A549 (cell line): Measurements from ENCODE around the gene SLC16A9. TPM values are rescaled to one million over a fixed set of nuclear protein-coding genes. Genes with fewer than 3 reads are reported as not detected.

Experiments
- ATAC-seq, 2 experiments: fragments of 200-7000 bp in 1 of 2; fragments of >200 bp in 1 of 2; cut with Nextera tagmentation in 1 of 2; cut with Tn5 transposase in 1 of 2; 3 replicates each; pipeline versions ENCODE4 v1.8.0 to v1.9.1; 2018 to 2020; ENCODE audit warnings: mild to moderate bottlenecking in 1 of 2, moderate library complexity in 1 of 2
- CTCF ChIA-PET: fragments of 300-600 bp; sonication (Branson Sonifier 250); formaldehyde crosslinking; extraction: SDS; loops from one replicate; lab custom pipeline; 2021; ENCODE audit warnings: antibody characterized with exemption, inconsistent platforms; lab: Yijun Ruan, JAX
- POLR2A ChIA-PET: fragments of 350-600 bp; formaldehyde crosslinking; extraction: SDS; loops from one replicate; lab custom pipeline; 2021; ENCODE audit warnings: antibody characterized with exemption, inconsistent platforms; lab: Yijun Ruan, JAX
- DNase-seq, 2 experiments: peaks; one replicate each; pipeline versions ENCODE4 v3.0.0 to v3.0.0-alpha.2; 2011 to 2016; ENCODE audit warnings: low read depth in 1 of 2, low spot score in 1 of 2
- FAIRE-seq: peaks from 2 replicates; lab custom pipeline; 2011; peaks lifted over from hg19 to GRCh38; lab: Jason Lieb, UNC
- H3K27ac ChIP-seq, 2 experiments: fragments of >200 bp; sonication (Bioruptor Twin); formaldehyde crosslinking; 3 replicates each; pipeline ENCODE4 v1.5.1; 2016 to 2017
- H3K4me1 ChIP-seq: fragments of >200 bp; sonication (Bioruptor Twin); formaldehyde crosslinking; 3 replicates; pipeline ENCODE4 v1.6.1; 2016
- H3K4me2 ChIP-seq: fragments of >200 bp; sonication (Bioruptor Twin); formaldehyde crosslinking; 3 replicates; pipeline ENCODE4 v1.6.1; 2016
- H3K4me3 ChIP-seq: fragments of >200 bp; sonication (Bioruptor Twin); formaldehyde crosslinking; 3 replicates; pipeline ENCODE4 v1.5.1; 2016
- H3K9me3 ChIP-seq: fragments of >200 bp; sonication (Bioruptor Twin); formaldehyde crosslinking; 3 replicates; pipeline ENCODE4 v1.6.1; 2016
- BCL3 ChIP-seq: fragments of >200 bp; sonication (Bioruptor Twin); formaldehyde crosslinking; IDR thresholded peaks from 3 replicates; pipeline ENCODE4 v1.6.1; 2016
- BHLHE40 ChIP-seq: IDR thresholded peaks from 2 replicates; pipeline ENCODE4 v1.6.1; 2012; ENCODE audit warnings: low read depth, low read length, inconsistent platforms
- CBX2 ChIP-seq: fragments of 200-600 bp; sonication (generic); IDR thresholded peaks from 2 replicates; pipeline ENCODE4 v1.6.1; 2016; ENCODE audit warnings: low read depth, mild to moderate bottlenecking, borderline replicate concordance
- CBX8 ChIP-seq: fragments of 200-600 bp; sonication (generic); IDR thresholded peaks from 2 replicates; pipeline ENCODE4 v1.6.1; 2016
- CHD4 ChIP-seq: fragments of 200-600 bp; sonication (generic); IDR thresholded peaks from 2 replicates; pipeline ENCODE4 v1.6.1; 2016; ENCODE audit warnings: antibody characterized with exemption, mild to moderate bottlenecking, borderline replicate concordance
- EHF ChIP-seq: fragments of 250-450 bp; sonication (Bioruptor Pico); IDR thresholded peaks from 2 replicates; pipeline ENCODE4 v1.5.0; 2020; ENCODE audit warnings: mild to moderate bottlenecking
- EHMT2 ChIP-seq: fragments of 200-600 bp; sonication (generic); IDR thresholded peaks from 2 replicates; pipeline ENCODE4 v1.6.1; 2016; ENCODE audit warnings: antibody characterized with exemption, low read depth, mild to moderate bottlenecking, moderate library complexity
- ELK1 ChIP-seq: fragments of 150-350 bp; IDR thresholded peaks from 2 replicates; pipeline ENCODE4 v1.6.1; 2014; ENCODE audit warnings: low read depth, mild to moderate bottlenecking, low read length
- FOXS1 ChIP-seq: fragments of 250-450 bp; sonication (Bioruptor Pico); IDR thresholded peaks from 2 replicates; pipeline ENCODE4 v1.5.0; 2020; ENCODE audit warnings: mild to moderate bottlenecking, moderate library complexity
- HEYL ChIP-seq: fragments of 250-450 bp; sonication (Bioruptor Pico); IDR thresholded peaks from 2 replicates; pipeline ENCODE4 v1.8.0; 2021; ENCODE audit warnings: mild to moderate bottlenecking, moderate library complexity
- HMGXB4 ChIP-seq: fragments of 250-450 bp; sonication (Bioruptor Pico); IDR thresholded peaks from 2 replicates; pipeline ENCODE4 v1.5.0; 2021; ENCODE audit warnings: mild to moderate bottlenecking, moderate library complexity, borderline replicate concordance
- HOXB5 ChIP-seq: fragments of 250-450 bp; sonication (Bioruptor Pico); IDR thresholded peaks from 2 replicates; pipeline ENCODE4 v1.5.0; 2020; ENCODE audit warnings: mild to moderate bottlenecking, moderate library complexity
- JUNB ChIP-seq: fragments of >200 bp; sonication (Bioruptor Twin); formaldehyde crosslinking; IDR thresholded peaks from 2 replicates; pipeline ENCODE4 v1.6.1; 2016
- KDM1A ChIP-seq: fragments of 200-600 bp; sonication (generic); IDR thresholded peaks from 2 replicates; pipeline ENCODE4 v1.6.1; 2016; ENCODE audit warnings: low read depth, mild to moderate bottlenecking
- NR3C1 ChIP-seq: fragments of >200 bp; sonication (Bioruptor Twin); formaldehyde crosslinking; IDR thresholded peaks from 3 replicates; pipeline ENCODE4 v1.6.1; 2017
- PBX3 ChIP-seq: IDR thresholded peaks from 2 replicates; pipeline ENCODE4 v1.6.1; 2012
- RARB ChIP-seq: fragments of 250-450 bp; sonication (Bioruptor Pico); IDR thresholded peaks from 2 replicates; pipeline ENCODE4 v1.8.0; 2021; ENCODE audit warnings: mild to moderate bottlenecking, moderate library complexity
- RCOR1 ChIP-seq: fragments of 150-350 bp; IDR thresholded peaks from 2 replicates; pipeline ENCODE4 v1.6.1; 2014; ENCODE audit warnings: antibody characterized with exemption, low read length, low read depth
- RFX5 ChIP-seq: fragments of 450-650 bp; IDR thresholded peaks from 2 replicates; pipeline ENCODE4 v1.7.1; 2014; ENCODE audit warnings: antibody characterized with exemption, mild to moderate bottlenecking, moderate library complexity
- RNF2 ChIP-seq: fragments of 200-600 bp; sonication (generic); IDR thresholded peaks from 2 replicates; pipeline ENCODE4 v1.6.1; 2016; ENCODE audit warnings: low read depth, mild to moderate bottlenecking, antibody characterized with exemption, moderate library complexity, borderline replicate concordance
- SREBF2 ChIP-seq: fragments of 450-650 bp; IDR thresholded peaks from 2 replicates; pipeline ENCODE4 v1.6.1; 2014; ENCODE audit warnings: mild to moderate bottlenecking, moderate library complexity
- TFCP2L1 ChIP-seq: fragments of 250-450 bp; sonication (Bioruptor Pico); IDR thresholded peaks from 2 replicates; pipeline ENCODE4 v1.5.0; 2021; ENCODE audit warnings: mild to moderate bottlenecking
- TP53 ChIP-seq: fragments of 250-450 bp; sonication (Bioruptor Pico); IDR thresholded peaks from 2 replicates; pipeline ENCODE4 v1.5.0; 2021; ENCODE audit warnings: mild to moderate bottlenecking, moderate library complexity
- ZNF302 ChIP-seq: fragments of 250-450 bp; sonication (Bioruptor Pico); IDR thresholded peaks from 2 replicates; pipeline ENCODE4 v1.9.0; 2021; ENCODE audit warnings: inconsistent platforms, mild to moderate bottlenecking, moderate library complexity
- ZSCAN20 ChIP-seq: fragments of 250-450 bp; sonication (Bioruptor Pico); IDR thresholded peaks from 2 replicates; pipeline ENCODE4 v1.8.0; 2022; ENCODE audit warnings: mild to moderate bottlenecking, moderate library complexity
- WGBS: methylation state at CpG from one replicate; pipeline ENCODE4 v1.1.6; 2017; ENCODE audit errors: missing lambda C conversion rate; 5-methylcytosine and 5-hydroxymethylcytosine counted together
- polyA plus RNA-seq, 4 experiments: library from polyadenylated mRNA; depleted of rRNA in 3 of 4; stranded (reverse); fragments of >200 nt; fragmentation: RNase III in 1 of 4; extraction: RNeasy Plus Mini Kit Qiagen cat#74134 plus additional on column Dnase treatment in 1 of 4; gene quantifications; 2 replicates in 3 of 4; 3 replicates in 1 of 4; pipeline ENCODE4 v1.2.3, GENCODE V29; 2011 to 2017
- TF ChIP-seq, protein P1 (sequence below): IDR thresholded peaks from 2 replicates; pipeline ENCODE4 v1.6.1; 2012

The SLC16A9 gene
- polyA plus RNA-seq, 2 of the 4 experiments (the other 2 are of a cell fraction) = 0.04 to 0.49 TPM

DNA sequence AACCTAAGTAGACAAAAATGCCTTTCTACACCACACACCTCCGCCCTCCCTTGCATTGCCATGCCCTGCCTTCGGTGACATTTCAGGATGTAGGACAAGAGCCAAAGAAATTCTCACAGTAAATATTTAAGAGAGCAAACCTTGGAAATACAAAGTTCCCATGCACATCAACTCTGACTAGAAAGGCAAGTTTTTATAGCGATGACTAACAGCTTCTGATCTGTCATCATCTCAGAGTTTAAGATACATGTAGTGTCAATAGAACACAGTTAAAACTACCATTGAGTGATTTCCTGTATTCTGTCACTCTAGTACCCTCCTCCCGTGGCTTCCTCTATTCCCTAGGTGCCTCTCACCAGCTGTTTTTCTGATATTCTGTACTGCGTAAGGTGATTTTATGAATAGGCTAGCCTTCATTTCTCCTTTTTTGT, 20.7 kb downstream of the SLC16A9 start:
- TF ChIP-seq RNF2 (no peak), ZNF302 (CRISPR knock-in tag) (no peak), RFX5 (no peak), HEYL (CRISPR knock-in tag) (no peak), CBX2 (no peak), RCOR1 (no peak), TP53 (CRISPR knock-in tag) (no peak), EHF (CRISPR knock-in tag) (no peak), FOXS1 (CRISPR knock-in tag) (no peak), CHD4 (no peak), HOXB5 (CRISPR knock-in tag) (no peak)
- TF ChIP-seq, protein P1, sequence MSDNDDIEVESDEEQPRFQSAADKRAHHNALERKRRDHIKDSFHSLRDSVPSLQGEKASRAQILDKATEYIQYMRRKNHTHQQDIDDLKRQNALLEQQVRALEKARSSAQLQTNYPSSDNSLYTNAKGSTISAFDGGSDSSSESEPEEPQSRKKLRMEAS = no peak
- TF ChIP-seq, all 56 proteins: peak for 0
- Histone ChIP-seq H3K4me2 (no peak overlapping the region), H3K4me1 (no peaks in the 10 kb centered on the region), H3K27ac (no peak overlapping the region), H3K4me3 (no peak overlapping the region), H3K9me3 (no peaks in the 10 kb centered on the region)
- ATAC-seq (no peak), DNase-seq (no peak), FAIRE-seq (no peak)
- WGBS = 23% methylated on average over 5 of the region's 5 CpGs
- ChIA-PET CTCF (no interaction called here), POLR2A (no interaction called here)

DNA sequence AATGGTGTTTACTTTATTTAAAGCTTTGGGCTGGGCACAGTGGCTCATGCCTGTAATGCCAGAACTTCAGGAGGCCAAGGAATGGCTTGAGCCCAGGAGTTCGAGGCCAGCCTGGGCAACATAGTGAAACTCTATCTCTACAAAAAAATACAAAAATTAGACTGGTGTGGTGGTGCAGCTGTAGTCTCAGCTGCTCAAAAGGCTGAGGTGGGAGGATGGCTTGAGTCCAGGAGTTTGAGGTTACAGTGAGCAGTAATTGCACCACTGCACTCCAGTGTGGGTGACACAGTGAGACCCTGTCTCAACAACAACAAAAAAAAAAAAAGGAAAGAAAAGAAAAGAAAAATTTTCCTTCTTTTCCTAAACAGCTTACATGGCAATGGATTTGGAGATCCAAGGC, 22.0 kb downstream of the SLC16A9 start:
- no peak for TF ChIP-seq NR3C1
- TF ChIP-seq KDM1A = no peak
- TF ChIP-seq TFCP2L1 (CRISPR knock-in tag) = no peak
- no peak for TF ChIP-seq RARB
- no peak for TF ChIP-seq ZSCAN20 (CRISPR knock-in tag)
- TF ChIP-seq PBX3 = no peak
- TF ChIP-seq BCL3 = no peak
- TF ChIP-seq EHMT2 = no peak
- TF ChIP-seq HMGXB4 (CRISPR knock-in tag) = no peak
- TF ChIP-seq JUNB = no peak
- TF ChIP-seq SREBF2 = no peak
- TF ChIP-seq ELK1 = no peak
- TF ChIP-seq CBX8 = no peak
- no peak for TF ChIP-seq FOXS1 (CRISPR knock-in tag)
- no peak for TF ChIP-seq BHLHE40
- WGBS = 10% methylated on average over 1 of the region's 1 CpG
- CTCF ChIA-PET = no interaction called here
- FAIRE-seq (no peak), ATAC-seq (no peak), DNase-seq (no peak)
- POLR2A ChIA-PET = no interaction called here
- H3K27ac ChIP-seq = no peak overlapping the region
- no peaks in the 10 kb centered on the region for H3K9me3 ChIP-seq
- H3K4me3 ChIP-seq = no peak overlapping the region
- no peaks in the 10 kb centered on the region for H3K4me1 ChIP-seq
- H3K4me2 ChIP-seq = no peak overlapping the region
